H4 (cell line): ENCODE measurements around the gene TTC39C. TPM values are rescaled to one million over a fixed set of nuclear protein-coding genes. Genes with fewer than 3 reads are reported as not detected.
"Not testable (repeated sequence)": the region's sequence is repeated elsewhere in the genome, so short reads cannot be mapped to it uniquely, and the experiment has no call there.

ENCODE experiments used
- DNase-seq: peaks from one replicate; pipeline ENCODE4 v3.0.0-alpha.2; 2015; ENCODE audit warnings: low spot score
- total RNA-seq: library from RNA; depleted of rRNA; stranded (reverse); fragments of >200 nt; shearing (Covaris generic); gene quantifications from 2 replicates; pipeline ENCODE4 v1.2.3, GENCODE V29; 2014

Gene TTC39C
- total RNA-seq, 1 experiment from 2014 or later = 20.8 TPM

GRCh38 chr18:24130494-24130893 lies 115.9 kb downstream of the TTC39C start:
- no peak for DNase-seq

GRCh38 chr18:24136967-24137373 lies 122.4 kb downstream of the TTC39C start:
- peak; percentile 62 for DNase-seq

GRCh38 chr18:24138409-24138788 lies 123.8 kb downstream of the TTC39C start:
- no peak for DNase-seq

GRCh38 chr18:24138789-24139616 lies 124.4 kb downstream of the TTC39C start, which contains the start of gene CABYR:
TSS of gene CABYR (plus strand) at chr18:24139062. CDS start at chr18:24143115, 4,053 bp downstream.
- no peak for DNase-seq

- no peak for DNase-seq
Measured at GRCh38 chr18:24140697-24141096, 126.1 kb downstream of the TTC39C start.

GRCh38 chr18:24142376-24142775 lies 127.8 kb downstream of the TTC39C start:
- DNase-seq = no peak

- DNase-seq = not testable (repeated sequence)
Measured at GRCh38 chr18:24149591-24149990, 135.0 kb downstream of the TTC39C start.

- no peak for DNase-seq
Measured at GRCh38 chr18:24153397-24153796, 138.8 kb downstream of the TTC39C start.

GRCh38 chr18:24157855-24158254 lies 143.3 kb downstream of the TTC39C start:
- DNase-seq = no peak

- no peak for DNase-seq
Measured at GRCh38 chr18:24160086-24160485, 145.5 kb downstream of the TTC39C start.

GRCh38 chr18:24161304-24161703 lies 146.8 kb downstream of the TTC39C start:
- DNase-seq = no peak

GRCh38 chr18:24168496-24168895 lies 153.9 kb downstream of the TTC39C start:
- no peak for DNase-seq

- no peak for DNase-seq
Measured at GRCh38 chr18:24170360-24170759, 155.8 kb downstream of the TTC39C start.

GRCh38 chr18:24173997-24174396 lies 159.4 kb downstream of the TTC39C start:
- no peak for DNase-seq

GRCh38 chr18:24176727-24177416 lies 162.3 kb downstream of the TTC39C start:
- DNase-seq = peak; percentile 21

GRCh38 chr18:24177499-24178133 lies 163.1 kb downstream of the TTC39C start:
- DNase-seq = no peak

GRCh38 chr18:24180048-24180447 lies 165.5 kb downstream of the TTC39C start:
- no peak for DNase-seq

- no peak for DNase-seq
Measured at GRCh38 chr18:24181806-24182205, 167.3 kb downstream of the TTC39C start.
